Naive thymus-derived CD4-positive, alpha-beta T cell (primary cell): ENCODE results near the gene TTC34. TPM values are rescaled to one million over a fixed set of nuclear protein-coding genes. Genes with fewer than 3 reads are reported as not detected.

Experiments
- ATAC-seq: fragments of 150-1000 bp; cut with Tn5 transposase; 2 replicates; pipeline ENCODE4 v1.10.0; 2021; ENCODE audit warnings: mild to moderate bottlenecking, moderate library complexity
- CTCF ChIA-PET: fragments of 350-600 bp; sonication (Branson Sonifier 250); formaldehyde crosslinking; loops from one replicate; lab custom pipeline; 2021; ENCODE audit warnings: antibody characterized with exemption; lab: Charles Lee
- POLR2A ChIA-PET: fragments of 350-600 bp; sonication (Branson Sonifier 250); formaldehyde crosslinking; loops from one replicate; lab custom pipeline; 2021; ENCODE audit warnings: antibody characterized with exemption, inconsistent platforms; lab: Charles Lee
- DNase-seq, 9 donors: peaks; one replicate each; pipeline versions ENCODE4 v3.0.0 to v3.0.0-alpha.2; 2020 to 2022; ENCODE audit warnings: mixed read lengths in 1 of 9
- H3K27ac ChIP-seq: one replicate; pipeline ENCODE4 v1.7.0; 2013; ENCODE audit warnings: mild to moderate bottlenecking, low read depth, low read length, moderate library complexity
- H3K27me3 ChIP-seq, 2 donors: one replicate each; pipeline ENCODE4 v1.7.0; 2013; ENCODE audit warnings: low read length in 2 of 2, mild to moderate bottlenecking in 2 of 2, moderate library complexity in 2 of 2; ENCODE audit not compliant: control insufficient read depth in 2 of 2, insufficient read depth in 2 of 2
- H3K36me3 ChIP-seq, 3 experiments: 1 replicate in 2 of 3; 2 replicates in 1 of 3; pipeline ENCODE4 v1.7.0; 2013; ENCODE audit warnings: low read length in 3 of 3, mild to moderate bottlenecking in 3 of 3, moderate library complexity in 1 of 3; ENCODE audit not compliant: insufficient read depth in 3 of 3, control insufficient read depth in 2 of 3
- H3K4me1 ChIP-seq, 2 donors: one replicate each; pipeline ENCODE4 v1.7.0; 2013; ENCODE audit warnings: low read length in 2 of 2, mild to moderate bottlenecking in 2 of 2, moderate library complexity in 1 of 2; ENCODE audit not compliant: control insufficient read depth in 2 of 2, insufficient read depth in 2 of 2
- H3K4me3 ChIP-seq: 2 replicates; pipeline ENCODE4 v1.7.0; 2013; ENCODE audit warnings: mild to moderate bottlenecking, low read length
- H3K9me3 ChIP-seq, 3 experiments: 1 replicate in 2 of 3; 2 replicates in 1 of 3; pipeline ENCODE4 v1.7.0; 2013; ENCODE audit warnings: low read length in 3 of 3; ENCODE audit not compliant: control insufficient read depth in 2 of 3
- H3K27ac Mint-ChIP-seq, 9 donors: one replicate each; pipeline ENCODE4 v1.8.0; 2020 to 2022; ENCODE audit warnings: mixed read lengths in 9 of 9, mild to moderate bottlenecking in 8 of 9, moderate library complexity in 5 of 9, inconsistent platforms in 2 of 9
- H3K27me3 Mint-ChIP-seq, 5 donors: one replicate each; pipeline ENCODE4 v1.8.0; 2021 to 2022; ENCODE audit warnings: mixed read lengths in 5 of 5, mild to moderate bottlenecking in 1 of 5
- H3K36me3 Mint-ChIP-seq, 5 donors: one replicate each; pipeline ENCODE4 v1.8.0; 2020 to 2022; ENCODE audit warnings: mixed read lengths in 5 of 5, mild to moderate bottlenecking in 3 of 5, inconsistent platforms in 1 of 5
- H3K4me1 Mint-ChIP-seq, 7 donors: one replicate each; pipeline ENCODE4 v1.8.0; 2020 to 2022; ENCODE audit warnings: mixed read lengths in 7 of 7, mild to moderate bottlenecking in 3 of 7, inconsistent platforms in 1 of 7
- H3K4me3 Mint-ChIP-seq, 10 donors: one replicate each; pipeline ENCODE4 v1.8.0; 2020 to 2022; ENCODE audit warnings: mild to moderate bottlenecking in 10 of 10, mixed read lengths in 10 of 10, moderate library complexity in 6 of 10, inconsistent platforms in 2 of 10
- H3K9me3 Mint-ChIP-seq, 11 donors: one replicate each; pipeline ENCODE4 v1.8.0; 2020 to 2022; ENCODE audit warnings: mixed read lengths in 11 of 11, mild to moderate bottlenecking in 4 of 11, inconsistent platforms in 1 of 11, moderate library complexity in 1 of 11
- intact Hi-C, 2 donors: fragments of 100-400 bp; cut with micrococcal nuclease; formaldehyde crosslinking; loops; one replicate each; pipeline ENCODE4 v1.15.1; 2023
- polyA plus RNA-seq, 2 donors: library from polyadenylated mRNA; unstranded; fragments of 300-500 nt; fragmentation: Illumina TruSeq; gene quantifications; one replicate each; pipeline ENCODE4 v1.2.3, GENCODE V29; 2021
- total RNA-seq, 6 experiments: library from RNA in 5 of 6; stranded (reverse) in 5 of 6; gene quantifications; 1 replicate in 5 of 6; 2 replicates in 1 of 6; pipeline ENCODE4 v1.2.3 and lab custom pipeline; 2021 to 2026

The TTC34 gene
- total and polyA plus RNA-seq, 7 experiments from 2014 or later = 0.28 to 8.0 (median 2.1) TPM

DNA sequence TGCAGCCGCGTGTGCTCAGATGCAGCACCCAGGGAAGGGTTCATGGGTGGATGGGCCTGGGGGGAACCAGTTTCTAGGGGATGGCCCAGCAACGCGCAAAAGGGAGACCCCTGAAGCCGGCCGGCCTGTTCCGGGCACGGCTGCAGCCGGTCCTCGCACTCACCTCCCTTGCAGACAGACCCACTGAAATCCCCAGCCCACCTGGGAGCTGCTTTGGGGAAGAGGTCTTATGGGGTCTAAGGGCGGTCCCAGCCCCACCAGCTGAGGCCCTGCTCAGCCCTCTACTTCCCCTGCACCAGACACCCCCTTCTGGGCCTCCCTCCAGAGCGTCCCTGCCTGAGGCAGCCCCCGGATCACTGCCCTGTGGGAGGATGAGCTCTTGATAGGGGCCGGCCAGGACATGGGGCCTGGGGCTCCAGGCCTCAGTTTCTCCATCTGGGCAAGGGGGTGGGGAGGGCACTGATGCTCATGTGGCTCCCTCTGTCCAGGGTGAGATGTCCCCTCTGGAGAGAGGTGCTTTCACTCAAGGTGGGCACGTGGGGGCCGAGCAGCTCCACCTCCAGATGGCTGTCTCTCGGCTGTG lies 20.0 kb upstream of the TTC34 start:
- Mint-ChIP-seq H3K27me3 (peaks cover 0 to 5% (median 0%) of the 10 kb centered on the region in 5 donors), H3K36me3 (no peaks in the 10 kb centered on the region), H3K4me1 (peaks cover 0 to 6% (median 4%) of the 10 kb centered on the region in 7 donors), H3K27ac (no peak overlapping the region), H3K9me3 (peaks cover 0 to 2% (median 0%) of the 10 kb centered on the region in 11 donors), H3K4me3 (peak overlapping the region in 1 of 10 donors; percentile 37)
- intact Hi-C loops = loop anchor here in 1 of 2 donors (5.0 kb wide), 1 partner anchor 101 kb away; no protein-coding TSS in a partner anchor
- CTCF ChIA-PET = interaction anchor here (0.8 to 1.6 kb wide), 3 partner anchors 18 to 603 kb away, joined by 3 to 11 read pairs (median 6); no protein-coding TSS in a partner anchor
- DNase-seq (peak in 1 of 9 donors; percentile 16), ATAC-seq (no peak)
- Histone ChIP-seq H3K9me3 (no peaks in the 10 kb centered on the region), H3K4me3 (no peak overlapping the region), H3K27me3 (no peaks in the 10 kb centered on the region), H3K4me1 (peaks cover 0 to 12% of the 10 kb centered on the region in 2 donors), H3K27ac (no peak overlapping the region), H3K36me3 (no peaks in the 10 kb centered on the region)
- POLR2A ChIA-PET = interaction anchor here (1.8 kb wide), 1 partner anchor 18 kb away, joined by 13 read pairs; no protein-coding TSS in a partner anchor

DNA sequence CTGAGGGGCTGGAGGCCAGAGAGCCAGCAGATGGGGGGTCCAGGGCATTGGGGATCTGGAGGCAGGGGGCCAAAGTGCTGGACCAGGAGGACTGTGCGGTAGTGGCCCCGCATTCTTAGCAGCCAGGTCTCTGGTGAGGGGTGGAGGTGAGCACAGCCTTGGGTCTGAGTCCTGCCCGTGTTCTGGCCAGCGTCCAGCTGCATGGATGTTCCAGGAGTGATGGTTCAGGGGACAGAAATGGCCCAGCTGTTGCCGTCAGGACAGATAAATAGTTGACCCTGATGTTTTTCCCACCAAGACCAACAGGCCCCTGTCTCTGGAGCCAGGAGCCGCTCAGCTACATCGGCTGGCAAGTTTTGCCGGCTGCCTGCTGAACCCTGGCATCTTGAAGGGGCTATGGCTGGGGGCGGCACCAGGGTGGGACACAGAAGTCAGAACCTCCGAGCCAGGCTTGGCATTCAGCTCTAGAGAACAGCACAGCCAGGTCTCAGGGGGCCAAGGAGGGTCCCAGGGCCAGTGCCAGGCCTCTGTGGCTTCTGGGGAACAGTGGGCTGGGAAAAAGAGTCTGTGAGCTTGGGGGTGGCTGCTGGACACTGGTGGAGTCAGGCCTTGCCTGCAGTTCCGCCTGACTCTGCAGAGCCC lies 19.4 kb upstream of the TTC34 start:
- Mint-ChIP-seq H3K4me1 (peaks cover 0 to 6% (median 4%) of the 10 kb centered on the region in 7 donors), H3K36me3 (no peaks in the 10 kb centered on the region), H3K27me3 (peaks cover 0 to 5% (median 0%) of the 10 kb centered on the region in 5 donors), H3K4me3 (no peak overlapping the region), H3K9me3 (peaks cover 0 to 2% (median 0%) of the 10 kb centered on the region in 11 donors), H3K27ac (no peak overlapping the region)
- CTCF ChIA-PET = interaction anchor here (0.8 kb wide), 1 partner anchor 19 kb away, joined by 3 read pairs; no protein-coding TSS in a partner anchor
- Histone ChIP-seq H3K27ac (no peak overlapping the region), H3K4me3 (no peak overlapping the region), H3K36me3 (no peaks in the 10 kb centered on the region), H3K4me1 (peaks cover 0 to 12% of the 10 kb centered on the region in 2 donors), H3K9me3 (no peaks in the 10 kb centered on the region), H3K27me3 (no peaks in the 10 kb centered on the region)
- intact Hi-C loops = loop anchor here in 1 of 2 donors (5.0 kb wide), 1 partner anchor 101 kb away; no protein-coding TSS in a partner anchor
- DNase-seq = no peak
- POLR2A ChIA-PET = interaction anchor here (1.8 kb wide), 1 partner anchor 19 kb away, joined by 13 read pairs; no protein-coding TSS in a partner anchor
- no peak for ATAC-seq

DNA sequence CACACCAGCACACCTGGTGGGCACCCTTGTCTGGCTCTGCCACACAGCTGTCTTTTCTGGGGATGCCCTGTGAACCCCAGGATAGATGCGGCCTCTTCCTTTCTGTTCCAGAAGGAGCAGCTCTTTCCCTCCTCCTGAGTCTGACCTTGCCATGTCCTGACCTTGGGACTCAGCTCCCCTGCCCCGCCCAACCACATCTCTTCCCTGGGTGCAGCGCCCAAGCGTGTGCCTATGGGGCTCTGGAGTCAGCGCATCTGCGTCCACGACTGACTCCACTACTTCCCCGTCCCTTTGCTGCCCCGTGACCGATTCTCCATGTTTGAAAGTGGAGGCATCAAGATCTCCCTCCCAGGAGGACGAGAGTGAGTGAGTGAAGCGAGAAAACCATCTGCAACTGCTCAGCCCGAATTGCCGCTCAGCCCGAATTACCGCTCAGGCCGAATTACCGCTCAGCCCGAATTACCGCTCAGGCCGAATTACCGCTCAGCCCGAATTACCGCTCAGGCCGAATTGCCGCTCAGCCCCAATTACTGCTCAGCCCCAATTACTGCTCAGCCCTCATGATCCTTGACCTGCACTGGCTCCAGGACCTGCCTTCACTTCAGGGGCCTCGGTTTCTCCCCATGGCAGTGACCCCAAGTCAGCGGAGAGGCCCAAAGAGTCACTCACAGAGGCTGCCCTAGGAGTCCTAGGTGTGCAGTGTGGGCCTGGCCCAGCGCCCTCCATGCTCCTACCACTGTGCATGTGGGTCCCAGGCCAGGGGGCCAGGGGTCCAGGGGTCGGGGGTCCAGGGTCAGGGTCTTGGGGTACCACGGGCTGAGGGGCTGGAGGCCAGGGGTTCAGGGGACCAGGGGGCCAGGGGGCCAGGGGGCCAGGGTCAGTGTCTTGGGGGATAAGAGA lies 18.6 kb upstream of the TTC34 start:
- H3K4me1 ChIP-seq = peaks cover 0 to 12% of the 10 kb centered on the region in 2 donors
- no peaks in the 10 kb centered on the region for H3K9me3 ChIP-seq
- no peaks in the 10 kb centered on the region for H3K36me3 ChIP-seq
- no peak overlapping the region for H3K4me3 Mint-ChIP-seq
- H3K27ac Mint-ChIP-seq = peak overlapping the region in 1 of 9 donors; percentile 82
- peaks cover 0 to 5% (median 0%) of the 10 kb centered on the region in 5 donors for H3K27me3 Mint-ChIP-seq
- POLR2A ChIA-PET = no interaction called here
- no peak overlapping the region for H3K27ac ChIP-seq
- ATAC-seq (no peak), DNase-seq (peak in 1 of 9 donors; percentile 9)
- no peaks in the 10 kb centered on the region for H3K27me3 ChIP-seq
- CTCF ChIA-PET = no interaction called here
- intact Hi-C loops = loop anchor here in 1 of 2 donors (5.0 kb wide), 1 partner anchor 102 kb away; no protein-coding TSS in a partner anchor
- no peak overlapping the region for H3K4me3 ChIP-seq
- peaks cover 0 to 2% (median 0%) of the 10 kb centered on the region in 11 donors for H3K9me3 Mint-ChIP-seq
- H3K36me3 Mint-ChIP-seq = no peaks in the 10 kb centered on the region
- peaks cover 0 to 6% (median 4%) of the 10 kb centered on the region in 7 donors for H3K4me1 Mint-ChIP-seq

DNA sequence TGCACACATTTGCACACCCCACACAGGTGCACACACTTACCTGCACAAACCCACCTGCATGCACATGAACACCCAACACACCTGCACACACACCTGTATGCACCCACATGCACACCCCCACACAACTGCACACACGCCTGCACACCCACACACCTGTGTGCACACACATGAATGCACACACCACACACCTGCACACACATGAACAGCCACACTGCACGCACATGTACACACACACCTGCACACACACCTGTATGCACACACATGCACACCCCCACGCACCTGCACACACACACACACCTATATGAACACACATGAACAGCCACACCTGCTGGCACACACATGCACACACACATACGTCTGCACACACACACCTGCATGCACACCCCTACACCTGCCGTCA lies 17.9 kb upstream of the TTC34 start:
- Mint-ChIP-seq H3K36me3 (no peaks in the 10 kb centered on the region), H3K9me3 (peaks cover 0 to 2% (median 0%) of the 10 kb centered on the region in 11 donors), H3K4me3 (no peak overlapping the region), H3K27me3 (peaks cover 0 to 4% (median 0%) of the 10 kb centered on the region in 5 donors), H3K27ac (peak overlapping the region in 1 of 9 donors; percentile 82), H3K4me1 (peaks cover 0 to 6% (median 4%) of the 10 kb centered on the region in 7 donors)
- CTCF ChIA-PET = no interaction called here
- H3K4me1 ChIP-seq = peaks cover 0 to 12% of the 10 kb centered on the region in 2 donors
- POLR2A ChIA-PET = no interaction called here
- no peaks in the 10 kb centered on the region for H3K36me3 ChIP-seq
- no peak for ATAC-seq
- no peaks in the 10 kb centered on the region for H3K9me3 ChIP-seq
- intact Hi-C loops = no loop called here
- H3K27me3 ChIP-seq = no peaks in the 10 kb centered on the region
- no peak for DNase-seq
- H3K4me3 ChIP-seq = no peak overlapping the region
- no peak overlapping the region for H3K27ac ChIP-seq

DNA sequence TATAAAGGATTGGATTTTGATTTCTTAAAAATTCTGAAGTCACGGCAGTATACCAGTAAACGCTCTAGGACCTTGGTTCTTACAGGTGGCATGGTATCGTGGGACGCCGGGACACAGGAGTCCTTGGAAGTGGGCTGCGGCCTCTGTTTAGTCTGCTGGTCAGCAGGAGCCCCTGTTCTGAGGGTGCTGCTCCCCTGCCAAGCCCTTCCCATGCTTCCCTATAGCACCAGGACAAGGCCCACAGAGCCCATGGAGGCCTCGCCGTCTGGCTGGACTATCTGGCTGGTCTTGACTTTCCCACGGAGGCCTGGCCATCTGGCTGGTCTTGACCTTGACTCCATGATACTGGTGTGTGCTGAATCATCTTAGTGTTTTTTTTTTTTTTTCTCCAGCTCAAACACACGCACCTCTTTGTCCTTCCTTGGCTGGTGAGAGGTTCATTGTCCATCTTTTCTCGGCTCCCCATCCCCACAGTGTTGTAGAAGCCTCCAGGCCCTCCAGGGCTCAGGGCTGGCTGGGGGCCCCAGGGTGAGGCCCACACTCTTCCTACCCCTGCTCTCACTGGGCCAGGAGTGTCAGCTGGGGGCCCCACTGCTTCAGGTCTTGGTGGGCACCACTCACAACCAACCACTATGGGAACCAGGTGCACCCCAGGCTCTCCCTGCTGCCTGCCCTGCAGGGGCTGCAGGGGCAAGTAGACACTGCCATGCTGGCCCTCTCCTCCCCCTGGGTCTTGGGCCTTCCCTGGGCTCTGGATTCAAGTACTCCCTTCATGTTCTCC lies 16.5 kb upstream of the TTC34 start:
- Mint-ChIP-seq H3K36me3 (no peaks in the 10 kb centered on the region), H3K4me1 (peaks cover 0 to 3% (median 0%) of the 10 kb centered on the region in 7 donors), H3K9me3 (no peaks in the 10 kb centered on the region), H3K4me3 (no peak overlapping the region), H3K27me3 (no peaks in the 10 kb centered on the region), H3K27ac (no peak overlapping the region)
- Histone ChIP-seq H3K36me3 (no peaks in the 10 kb centered on the region), H3K4me1 (peaks cover 0 to 12% of the 10 kb centered on the region in 2 donors), H3K9me3 (no peaks in the 10 kb centered on the region), H3K27ac (no peak overlapping the region), H3K27me3 (no peaks in the 10 kb centered on the region), H3K4me3 (no peak overlapping the region)
- POLR2A ChIA-PET = no interaction called here
- CTCF ChIA-PET = no interaction called here
- no peak for ATAC-seq
- intact Hi-C loops = no loop called here
- DNase-seq = no peak
